IMR-90 (cell line): ENCODE results near the gene MAPKAPK2. TPM values are rescaled to one million over a fixed set of nuclear protein-coding genes. Genes with fewer than 3 reads are reported as not detected.

Experiments
- ATAC-seq: fragments of 200-7000 bp; cut with Tn5 transposase; 2 replicates; pipeline ENCODE4 v1.9.1; 2020; ENCODE audit warnings: low read depth, mild to moderate bottlenecking, moderate library complexity
- BruUV-seq: library from RNA; stranded (reverse); fragments of 400-500 nt; replicated peaks from 2 replicates; lab custom pipeline; 2021; lab: Mats Ljungman, UMichigan
- CTCF ChIA-PET: fragments of 300-600 bp; formaldehyde crosslinking; extraction: SDS; loops from one replicate; lab custom pipeline; 2021; ENCODE audit warnings: antibody characterized with exemption; lab: Yijun Ruan, JAX
- POLR2A ChIA-PET: fragments of 300-600 bp; sonication (Branson Sonifier 250); formaldehyde crosslinking; loops from one replicate; lab custom pipeline; 2022; ENCODE audit warnings: antibody characterized with exemption; ENCODE audit not compliant: unreplicated experiment; lab: Charles Lee
- DNase-seq: peaks from one replicate; pipeline ENCODE4 v3.0.0; 2013
- H2AFZ ChIP-seq: replicated peaks from 2 replicates; pipeline ENCODE3; 2013; ENCODE audit warnings: low read length, mild to moderate bottlenecking; ENCODE audit not compliant: poor library complexity
- H2AK5ac ChIP-seq: 2 replicates; pipeline ENCODE4 v1.6.1; 2013; ENCODE audit warnings: low read depth, low read length, inconsistent platforms
- H2AK9ac ChIP-seq: replicated peaks from 2 replicates; pipeline ENCODE3; 2013; ENCODE audit warnings: mild to moderate bottlenecking, low read depth, low read length, moderate library complexity; ENCODE audit not compliant: poor library complexity
- H2BK120ac ChIP-seq: 2 replicates; pipeline ENCODE4 v1.6.1; 2013; ENCODE audit warnings: low read depth, low read length, inconsistent platforms
- H2BK15ac ChIP-seq: 3 replicates; pipeline ENCODE4 v1.6.1; 2013; ENCODE audit warnings: low read depth, low read length, inconsistent platforms
- H2BK20ac ChIP-seq: 2 replicates; pipeline ENCODE4 v1.6.1; 2013; ENCODE audit warnings: low read depth, mild to moderate bottlenecking, inconsistent platforms, low read length, moderate library complexity
- H2BK5ac ChIP-seq: 2 replicates; pipeline ENCODE4 v1.6.1; 2013; ENCODE audit warnings: mild to moderate bottlenecking, low read depth, low read length, inconsistent platforms; ENCODE audit not compliant: poor library complexity, severe bottlenecking
- H3K14ac ChIP-seq: replicated peaks from 2 replicates; pipeline ENCODE4 v1.6.1; 2013; ENCODE audit warnings: low read depth, low read length, inconsistent platforms
- H3K18ac ChIP-seq: 2 replicates; pipeline ENCODE4 v1.6.1; 2013; ENCODE audit warnings: low read depth, low read length, control low read depth
- H3K23ac ChIP-seq: 2 replicates; pipeline ENCODE4 v1.6.1; 2013; ENCODE audit warnings: low read depth, low read length, inconsistent platforms
- H3K27ac ChIP-seq: 2 replicates; pipeline ENCODE4 v1.5.1; 2013; ENCODE audit warnings: mild to moderate bottlenecking, control low read depth, low read length; ENCODE audit not compliant: insufficient read depth
- H3K27me3 ChIP-seq: 2 replicates; pipeline ENCODE4 v1.6.1; 2013; ENCODE audit warnings: low read length; ENCODE audit not compliant: control insufficient read depth, insufficient read depth
- H3K36me3 ChIP-seq: 2 replicates; pipeline ENCODE4 v1.6.1; 2013; ENCODE audit warnings: low read length, mixed read lengths; ENCODE audit not compliant: control insufficient read depth, insufficient read depth
- H3K4ac ChIP-seq: 2 replicates; pipeline ENCODE4 v1.6.1; 2013; ENCODE audit warnings: low read depth, low read length, inconsistent platforms
- H3K4me1 ChIP-seq: 2 replicates; pipeline ENCODE4 v1.6.1; 2013; ENCODE audit warnings: low read length, mixed read lengths; ENCODE audit not compliant: control insufficient read depth, insufficient read depth
- H3K4me2 ChIP-seq: 2 replicates; pipeline ENCODE4 v1.6.1; 2013; ENCODE audit warnings: low read depth, mild to moderate bottlenecking, control low read depth, low read length, moderate library complexity
- H3K4me3 ChIP-seq: 2 replicates; pipeline ENCODE4 v1.5.1; 2013; ENCODE audit warnings: low read depth, mild to moderate bottlenecking, control low read depth, low read length, moderate library complexity; ENCODE audit not compliant: insufficient read depth
- H3K56ac ChIP-seq: 2 replicates; pipeline ENCODE4 v1.6.1; 2013; ENCODE audit warnings: low read length, inconsistent platforms; ENCODE audit not compliant: insufficient read depth; ENCODE audit errors: extremely low read depth
- H3K79me1 ChIP-seq, 2 experiments: 2 replicates each; pipeline ENCODE4 v1.6.1; 2013; ENCODE audit warnings: low read length in 2 of 2, inconsistent platforms in 1 of 2, low read depth in 1 of 2
- H3K9ac ChIP-seq: 2 replicates; pipeline ENCODE4 v1.6.1; 2013; ENCODE audit warnings: low read depth, low read length, control low read depth
- H3K9me1 ChIP-seq: 2 replicates; pipeline ENCODE4 v1.6.1; 2013; ENCODE audit warnings: low read length, inconsistent platforms; ENCODE audit not compliant: insufficient read depth
- H3K9me3 ChIP-seq: 2 replicates; pipeline ENCODE4 v1.6.1; 2013; ENCODE audit warnings: low read length; ENCODE audit not compliant: control insufficient read depth, insufficient read depth
- H4K20me1 ChIP-seq: 2 replicates; pipeline ENCODE4 v1.6.1; 2013; ENCODE audit warnings: low read length, inconsistent platforms; ENCODE audit not compliant: insufficient read depth
- H4K5ac ChIP-seq: 2 replicates; pipeline ENCODE4 v1.6.1; 2013; ENCODE audit warnings: mild to moderate bottlenecking, low read depth, low read length, control low read depth
- H4K8ac ChIP-seq, 2 experiments: 2 replicates each; pipeline ENCODE4 v1.6.1; 2013; ENCODE audit warnings: low read depth in 2 of 2, low read length in 2 of 2, control low read depth in 1 of 2, inconsistent platforms in 1 of 2
- H4K91ac ChIP-seq: 2 replicates; pipeline ENCODE4 v1.6.1; 2013; ENCODE audit warnings: low read depth, low read length, inconsistent platforms; ENCODE audit not compliant: insufficient read depth
- CHD1 ChIP-seq: IDR thresholded peaks from 2 replicates; pipeline ENCODE4 v1.6.1; 2012; ENCODE audit warnings: low read depth, low read length, improper control_type of control experiment
- MAFK ChIP-seq: IDR thresholded peaks from 2 replicates; pipeline ENCODE4 v1.6.1; 2012; ENCODE audit warnings: low read depth, low read length, improper control_type of control experiment
- NFE2L2 ChIP-seq: fragments of 150-350 bp; IDR thresholded peaks from 2 replicates; pipeline ENCODE4 v1.6.1; 2016; ENCODE audit warnings: low read depth, mild to moderate bottlenecking, low read length
- POLR2A ChIP-seq: IDR thresholded peaks from 2 replicates; pipeline ENCODE4 v1.6.1; 2012; ENCODE audit warnings: mild to moderate bottlenecking, low read depth, low read length
- RAD21 ChIP-seq: IDR thresholded peaks from 2 replicates; pipeline ENCODE4 v1.6.1; 2012; ENCODE audit warnings: low read length, improper control_type of control experiment
- RCOR1 ChIP-seq: IDR thresholded peaks from 2 replicates; pipeline ENCODE4 v1.6.1; 2012; ENCODE audit warnings: mild to moderate bottlenecking, low read length, improper control_type of control experiment; ENCODE audit not compliant: insufficient replicate concordance
- SMC3 ChIP-seq: fragments of 150-350 bp; IDR thresholded peaks from 2 replicates; pipeline ENCODE4 v1.6.1; 2016; ENCODE audit warnings: low read depth, mild to moderate bottlenecking, antibody characterized with exemption, low read length, moderate library complexity
- USF2 ChIP-seq: fragments of 150-350 bp; IDR thresholded peaks from 2 replicates; pipeline ENCODE4 v1.6.1; 2017; ENCODE audit warnings: mild to moderate bottlenecking, antibody characterized with exemption, low read length, low read depth
- WGBS, 2 experiments: methylation state at CpG; one replicate each; pipeline versions ENCODE4 v1.1.5 to v1.1.7; 2013; ENCODE audit warnings: missing lambda C conversion rate in 2 of 2; ENCODE audit not compliant: insufficient read length in 1 of 2; ENCODE audit errors: extremely low coverage in 2 of 2; 5-methylcytosine and 5-hydroxymethylcytosine counted together
- dilution Hi-C: fragments of 300-500 bp; cut with HindIII; formaldehyde crosslinking; loops from one replicate; pipeline ENCODE4 v1.14.3; 2018; ENCODE audit warnings: low sequenced_read_pairs; ENCODE audit not compliant: unreplicated experiment
- in situ Hi-C: fragments of 300-500 bp; cut with MboI; formaldehyde crosslinking; loops from 3 replicates; pipeline ENCODE4 v1.14.3; 2019; ENCODE audit warnings: low sequenced_read_pairs, inconsistent platforms, mixed read lengths
- intact Hi-C: fragments of 100-400 bp; cut with micrococcal nuclease; formaldehyde crosslinking; loops from 2 replicates; pipeline ENCODE4 v1.10.0; 2022
- polyA plus RNA-seq, 3 experiments: library from polyadenylated mRNA; depleted of rRNA; stranded (reverse); fragments of >200 nt; gene quantifications; 2 replicates each; pipeline ENCODE4 v1.2.3, GENCODE V29; 2012; ENCODE audit warnings: low replicate concordance in 1 of 3
- total RNA-seq: library from RNA; depleted of rRNA; stranded (reverse); fragments of >200 nt; gene quantifications from 2 replicates; pipeline ENCODE4 v1.2.3, GENCODE V29; 2012

The MAPKAPK2 gene
- total and polyA plus RNA-seq, 2 of the 4 experiments (the other 2 are of a cell fraction): 56.5 to 66.4 TPM

GRCh38 chr1:206735553-206736031 is 50.9 kb downstream of the MAPKAPK2 start:
- H4K5ac ChIP-seq: no peak overlapping the region
- H3K4ac ChIP-seq: peak overlapping the region; percentile 4; the same call in 1 of the 2 replicates
- H3K27me3 ChIP-seq: no peaks in the 10 kb centered on the region
- H3K4me3 ChIP-seq: no peak overlapping the region
- H3K4me1 ChIP-seq: peaks cover 13% of the 10 kb centered on the region
- no peak overlapping the region for H2BK20ac ChIP-seq
- no peak overlapping the region for H3K56ac ChIP-seq
- H3K18ac ChIP-seq: no peak overlapping the region
- peaks cover 18% of the 10 kb centered on the region for H3K9me1 ChIP-seq
- peaks cover 5 to 52% of the 10 kb centered on the region in 2 experiments; a peak in 3 of 4 replicates for H3K79me1 ChIP-seq
- POLR2A ChIA-PET: no interaction called here
- CTCF ChIA-PET: interaction anchor here (0.7 to 2.9 kb wide), 5 partner anchors 26 to 177 kb away, joined by 3 to 17 read pairs (median 4); no protein-coding TSS in a partner anchor
- BruUV-seq: no TSS peak
- H3K14ac ChIP-seq: no peak overlapping the region
- no peak overlapping the region for H3K27ac ChIP-seq
- H2BK5ac ChIP-seq: no peak overlapping the region
- no peak overlapping the region for H3K4me2 ChIP-seq
- H3K23ac ChIP-seq: no peak overlapping the region
- no peak overlapping the region for H4K91ac ChIP-seq
- intact Hi-C loops: loop anchor here (5.0 to 10.0 kb wide), 2 partner anchors 249 to 767 kb away; no protein-coding TSS in a partner anchor
- dilution Hi-C loops: no loop called here
- H2BK120ac ChIP-seq: 0 out of 2 replicates have a peak overlapping the region, but pooled peaks have one; percentile 18
- TF ChIP-seq MAFK (peak; percentile 25; the same call in 1 of the 2 replicates), RCOR1 (no peak), CHD1 (no peak), SMC3 (no peak), RAD21 (no peak), NFE2L2 (no peak), POLR2A (no peak), USF2 (no peak)
- no peak overlapping the region for H3K9ac ChIP-seq
- peaks cover 15% of the 10 kb centered on the region; the same call in 1 of the 2 replicates for H4K20me1 ChIP-seq
- in situ Hi-C loops: loop anchor here (5.0 kb wide), 2 partner anchors 72 to 177 kb away; no protein-coding TSS in a partner anchor
- no peak overlapping the region for H2AFZ ChIP-seq
- H3K9me3 ChIP-seq: no peaks in the 10 kb centered on the region
- no peak overlapping the region for H2AK5ac ChIP-seq
- 50% methylated on average over 2 of the region's 5 CpGs; no CpG with 5 or more reads in 1 of the 2 experiments for WGBS, 2 experiments
- H3K36me3 ChIP-seq: peaks cover 43% of the 10 kb centered on the region
- no peak overlapping the region for H4K8ac ChIP-seq
- H2AK9ac ChIP-seq: peak overlapping the region; percentile 34
- H2BK15ac ChIP-seq: no peak overlapping the region
- DNase-seq: peak; percentile 50
- ATAC-seq: no peak
